SHP77 treated with DMSO at 0.1 percent for 48 hours (cell line): ENCODE results near the gene MTCL1.

Experiments used
- DNase-seq: peaks from one replicate; lab custom pipeline; 2025; lab: John Stamatoyannopoulos, UW

The MTCL1 gene

GRCh38 chr18:8794156-8794933 is 89.0 kb downstream of the MTCL1 start:
- no peak for DNase-seq

GRCh38 chr18:8794934-8795280 is 89.6 kb downstream of the MTCL1 start:
- DNase-seq: no peak

- DNase-seq: no peak
Measured at GRCh38 chr18:8795586-8796325, 90.4 kb downstream of the MTCL1 start.

GRCh38 chr18:8797206-8797605 is 91.8 kb downstream of the MTCL1 start:
- DNase-seq: no peak

- DNase-seq: no peak
Measured at GRCh38 chr18:8799001-8799400, 93.6 kb downstream of the MTCL1 start.

- DNase-seq: no peak
Measured at GRCh38 chr18:8799596-8800441, 94.5 kb downstream of the MTCL1 start.

- no peak for DNase-seq
Measured at GRCh38 chr18:8800445-8800844, 95.1 kb downstream of the MTCL1 start.

- no peak for DNase-seq
Measured at GRCh38 chr18:8800876-8801262, 95.5 kb downstream of the MTCL1 start.

GRCh38 chr18:8801263-8801901 is 96.0 kb downstream of the MTCL1 start:
- DNase-seq: no peak

GRCh38 chr18:8802017-8802672 is 96.8 kb downstream of the MTCL1 start:
- DNase-seq: no peak

- no peak for DNase-seq
Measured at GRCh38 chr18:8803063-8803795, 97.9 kb downstream of the MTCL1 start.

- DNase-seq: no peak
Measured at GRCh38 chr18:8803957-8804356, 98.6 kb downstream of the MTCL1 start.

- no peak for DNase-seq
Measured at GRCh38 chr18:8805552-8805951, 100.2 kb downstream of the MTCL1 start.

GRCh38 chr18:8806100-8806797 is 100.9 kb downstream of the MTCL1 start:
- DNase-seq: no peak

- DNase-seq: no peak
Measured at GRCh38 chr18:8806798-8807487, 101.6 kb downstream of the MTCL1 start.

- no peak for DNase-seq
Measured at GRCh38 chr18:8807488-8807805, 102.1 kb downstream of the MTCL1 start.

GRCh38 chr18:8808001-8808400 is 102.6 kb downstream of the MTCL1 start:
- DNase-seq: no peak

GRCh38 chr18:8809514-8809913 is 104.2 kb downstream of the MTCL1 start:
- no peak for DNase-seq

GRCh38 chr18:8810157-8810556 is 104.8 kb downstream of the MTCL1 start:
- no peak for DNase-seq

GRCh38 chr18:8811115-8811514 is 105.8 kb downstream of the MTCL1 start:
- no peak for DNase-seq
